Activated CD8-positive, alpha-beta T cell treated with anti-CD3 and anti-CD28 coated beads for 36 hours (primary cell): ENCODE results near the gene SCART1. TPM values are rescaled to one million over a fixed set of nuclear protein-coding genes. Genes with fewer than 3 reads are reported as not detected.

ENCODE experiments used
- ATAC-seq: fragments of 200-7000 bp; cut with Tn5 transposase; one replicate; pipeline ENCODE4 v1.10.0; 2021; ENCODE audit warnings: mild to moderate bottlenecking, moderate library complexity
- CTCF ChIA-PET: fragments of 350-600 bp; sonication (Branson Sonifier 250); formaldehyde crosslinking; loops from one replicate; lab custom pipeline; 2021; ENCODE audit warnings: antibody characterized with exemption; lab: Charles Lee
- POLR2A ChIA-PET: fragments of 350-600 bp; sonication (Branson Sonifier 250); formaldehyde crosslinking; loops from one replicate; lab custom pipeline; 2021; ENCODE audit warnings: antibody characterized with exemption; lab: Charles Lee
- DNase-seq: peaks from one replicate; pipeline ENCODE4 v3.0.0-alpha.2; 2020
- H3K27ac Mint-ChIP-seq: one replicate; pipeline ENCODE4 v1.8.0; 2021; ENCODE audit warnings: mild to moderate bottlenecking, mixed read lengths
- H3K27me3 Mint-ChIP-seq: one replicate; pipeline ENCODE4 v1.8.0; 2021; ENCODE audit warnings: mixed read lengths
- H3K36me3 Mint-ChIP-seq: one replicate; pipeline ENCODE4 v1.8.0; 2021; ENCODE audit warnings: low read depth, mixed read lengths
- H3K4me1 Mint-ChIP-seq: one replicate; pipeline ENCODE4 v1.8.0; 2021; ENCODE audit warnings: low read depth, mixed read lengths
- H3K4me3 Mint-ChIP-seq: one replicate; pipeline ENCODE4 v1.8.0; 2021; ENCODE audit warnings: mild to moderate bottlenecking, moderate library complexity, mixed read lengths
- H3K9me3 Mint-ChIP-seq: one replicate; pipeline ENCODE4 v1.8.0; 2021; ENCODE audit warnings: mixed read lengths
- intact Hi-C: fragments of 100-400 bp; cut with micrococcal nuclease; formaldehyde crosslinking; loops from one replicate; pipeline ENCODE4 v1.10.0; 2022
- total RNA-seq, 2 experiments: library from RNA; stranded (reverse); gene quantifications; one replicate each; pipeline ENCODE4 v1.2.3, GENCODE V29; 2021
- TF ChIP-seq, protein P1 (sequence below): fragments of 200-600 bp; IDR thresholded peaks from one replicate; pipeline ENCODE4 v1.8.0; 2022; ENCODE audit warnings: antibody characterized with exemption, mild to moderate bottlenecking

Gene SCART1
- total RNA-seq, 2 experiments from 2014 or later, result 2.8 to 2.9 TPM

- Mint-ChIP-seq H3K36me3 (no peaks in the 10 kb centered on the region), H3K4me1 (peaks cover 25% of the 10 kb centered on the region), H3K27ac (peak overlapping the region; percentile 52), H3K27me3 (no peaks in the 10 kb centered on the region), H3K9me3 (no peaks in the 10 kb centered on the region), H3K4me3 (no peak overlapping the region)
- ChIA-PET POLR2A (no interaction called here), CTCF (interaction anchor here (1.8 kb wide), 1 partner anchor 37 kb away, joined by 5 read pairs; no protein-coding TSS in a partner anchor)
- TF ChIP-seq, protein P1, sequence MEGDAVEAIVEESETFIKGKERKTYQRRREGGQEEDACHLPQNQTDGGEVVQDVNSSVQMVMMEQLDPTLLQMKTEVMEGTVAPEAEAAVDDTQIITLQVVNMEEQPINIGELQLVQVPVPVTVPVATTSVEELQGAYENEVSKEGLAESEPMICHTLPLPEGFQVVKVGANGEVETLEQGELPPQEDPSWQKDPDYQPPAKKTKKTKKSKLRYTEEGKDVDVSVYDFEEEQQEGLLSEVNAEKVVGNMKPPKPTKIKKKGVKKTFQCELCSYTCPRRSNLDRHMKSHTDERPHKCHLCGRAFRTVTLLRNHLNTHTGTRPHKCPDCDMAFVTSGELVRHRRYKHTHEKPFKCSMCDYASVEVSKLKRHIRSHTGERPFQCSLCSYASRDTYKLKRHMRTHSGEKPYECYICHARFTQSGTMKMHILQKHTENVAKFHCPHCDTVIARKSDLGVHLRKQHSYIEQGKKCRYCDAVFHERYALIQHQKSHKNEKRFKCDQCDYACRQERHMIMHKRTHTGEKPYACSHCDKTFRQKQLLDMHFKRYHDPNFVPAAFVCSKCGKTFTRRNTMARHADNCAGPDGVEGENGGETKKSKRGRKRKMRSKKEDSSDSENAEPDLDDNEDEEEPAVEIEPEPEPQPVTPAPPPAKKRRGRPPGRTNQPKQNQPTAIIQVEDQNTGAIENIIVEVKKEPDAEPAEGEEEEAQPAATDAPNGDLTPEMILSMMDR, result no peak
- DNase-seq (peak; percentile 28), ATAC-seq (peak; percentile 81)
- intact Hi-C loops, result no loop called here
Measured at GRCh38 chr10:133475821-133476640, 22.3 kb downstream of the SCART1 start.

- DNase-seq (no peak), ATAC-seq (no peak)
- H3K36me3 Mint-ChIP-seq, result no peaks in the 10 kb centered on the region
- intact Hi-C loops, result no loop called here
- H3K9me3 Mint-ChIP-seq, result no peaks in the 10 kb centered on the region
- POLR2A ChIA-PET, result no interaction called here
- H3K4me3 Mint-ChIP-seq, result no peak overlapping the region
- H3K27me3 Mint-ChIP-seq, result no peaks in the 10 kb centered on the region
- no peak overlapping the region for H3K27ac Mint-ChIP-seq
- peaks cover 25% of the 10 kb centered on the region for H3K4me1 Mint-ChIP-seq
- TF ChIP-seq, protein P1, result no peak
- CTCF ChIA-PET, result interaction anchor here (1.8 kb wide), 1 partner anchor 38 kb away, joined by 5 read pairs; no protein-coding TSS in a partner anchor
Measured at GRCh38 chr10:133476641-133476990, 22.9 kb downstream of the SCART1 start.

DNA sequence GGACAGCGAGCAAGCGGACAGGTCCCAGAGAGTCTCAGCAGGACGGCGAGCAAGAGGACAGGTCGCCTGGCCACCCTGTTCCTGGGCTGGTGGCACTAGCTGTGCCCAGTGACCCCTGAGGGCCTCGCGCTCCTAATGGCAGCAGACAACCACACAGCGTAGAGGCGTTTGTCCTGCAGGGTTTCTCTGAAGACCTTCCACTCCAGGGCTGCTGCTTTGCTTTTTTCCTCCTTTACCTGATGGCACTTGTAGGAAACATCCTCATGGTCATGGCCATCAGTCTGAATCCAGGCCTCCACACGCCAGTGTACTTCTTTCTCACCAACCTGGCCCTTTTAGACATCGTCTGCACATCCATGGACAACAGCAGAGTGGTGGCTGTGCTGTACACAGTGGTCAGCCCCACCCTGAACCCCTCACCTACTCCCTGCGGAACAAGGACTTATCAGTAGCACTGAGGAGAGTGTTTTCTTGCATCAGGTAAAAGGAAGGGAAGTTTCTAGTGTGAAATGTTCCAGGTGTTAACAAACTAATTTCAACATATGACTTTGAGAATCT lies 27.4 kb downstream of the SCART1 start:
- POLR2A ChIA-PET, result no interaction called here
- CTCF ChIA-PET, result no interaction called here
- H3K27ac Mint-ChIP-seq, result no peak overlapping the region

GRCh38 chr10:133481657-133482056 lies 27.9 kb downstream of the SCART1 start:
- intact Hi-C loops, result no loop called here
- Mint-ChIP-seq H3K27me3 (peaks cover 2% of the 10 kb centered on the region), H3K4me1 (no peaks in the 10 kb centered on the region), H3K27ac (no peak overlapping the region), H3K4me3 (no peak overlapping the region), H3K36me3 (peaks cover 8% of the 10 kb centered on the region), H3K9me3 (peaks cover 39% of the 10 kb centered on the region)
- ChIA-PET CTCF (no interaction called here), POLR2A (no interaction called here)
- DNase-seq (no peak), ATAC-seq (no peak)
- TF ChIP-seq, protein P1, result no peak

More for the DNA sequence above, 27.4 kb downstream of the SCART1 start:
- peaks cover 2% of the 10 kb centered on the region for H3K27me3 Mint-ChIP-seq
- ATAC-seq (no peak), DNase-seq (no peak)
- H3K9me3 Mint-ChIP-seq, result peaks cover 36% of the 10 kb centered on the region
- no peak overlapping the region for H3K4me3 Mint-ChIP-seq
- intact Hi-C loops, result no loop called here
- H3K4me1 Mint-ChIP-seq, result no peaks in the 10 kb centered on the region
- peaks cover 7% of the 10 kb centered on the region for H3K36me3 Mint-ChIP-seq
- TF ChIP-seq, protein P1, result no peak

DNA sequence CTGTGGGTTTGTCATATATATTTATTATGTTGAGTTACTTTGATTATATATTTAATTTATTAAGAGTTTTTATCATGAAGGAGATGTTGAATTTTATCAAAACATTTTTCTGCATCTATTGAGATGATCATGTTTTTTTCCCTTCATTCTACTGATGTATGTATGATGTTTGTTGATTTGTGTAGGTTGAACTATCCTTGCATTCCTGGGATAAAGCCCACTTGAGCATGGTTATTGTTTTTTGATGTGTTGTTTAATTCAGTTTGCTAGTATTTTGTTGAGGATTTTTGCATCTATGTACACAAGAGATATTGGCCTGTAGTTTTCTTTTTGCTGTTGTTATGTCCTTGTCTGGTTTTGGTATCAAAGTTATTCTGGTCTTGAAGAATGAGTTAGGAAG lies 31.1 kb downstream of the SCART1 start:
- no peak for DNase-seq
- Mint-ChIP-seq H3K27me3 (peaks cover 2% of the 10 kb centered on the region), H3K4me1 (peaks cover 4% of the 10 kb centered on the region), H3K4me3 (no peak overlapping the region), H3K9me3 (peaks cover 54% of the 10 kb centered on the region), H3K27ac (no peak overlapping the region), H3K36me3 (peaks cover 12% of the 10 kb centered on the region)
- no peak for ATAC-seq
- TF ChIP-seq, protein P1, result no peak
- ChIA-PET POLR2A (no interaction called here), CTCF (interaction anchor here (1.0 to 1.8 kb wide), 2 partner anchors 46 to 156 kb away, joined by 4 read pairs; no protein-coding TSS in a partner anchor)
- intact Hi-C loops, result no loop called here
